ENCODE measurements around the gene TMEM88.

Gene TMEM88

GRCh38 chr17:7887482-7888183, 32.8 kb downstream of the TMEM88 start:
- peak; percentile 54 for DNase-seq

DNA sequence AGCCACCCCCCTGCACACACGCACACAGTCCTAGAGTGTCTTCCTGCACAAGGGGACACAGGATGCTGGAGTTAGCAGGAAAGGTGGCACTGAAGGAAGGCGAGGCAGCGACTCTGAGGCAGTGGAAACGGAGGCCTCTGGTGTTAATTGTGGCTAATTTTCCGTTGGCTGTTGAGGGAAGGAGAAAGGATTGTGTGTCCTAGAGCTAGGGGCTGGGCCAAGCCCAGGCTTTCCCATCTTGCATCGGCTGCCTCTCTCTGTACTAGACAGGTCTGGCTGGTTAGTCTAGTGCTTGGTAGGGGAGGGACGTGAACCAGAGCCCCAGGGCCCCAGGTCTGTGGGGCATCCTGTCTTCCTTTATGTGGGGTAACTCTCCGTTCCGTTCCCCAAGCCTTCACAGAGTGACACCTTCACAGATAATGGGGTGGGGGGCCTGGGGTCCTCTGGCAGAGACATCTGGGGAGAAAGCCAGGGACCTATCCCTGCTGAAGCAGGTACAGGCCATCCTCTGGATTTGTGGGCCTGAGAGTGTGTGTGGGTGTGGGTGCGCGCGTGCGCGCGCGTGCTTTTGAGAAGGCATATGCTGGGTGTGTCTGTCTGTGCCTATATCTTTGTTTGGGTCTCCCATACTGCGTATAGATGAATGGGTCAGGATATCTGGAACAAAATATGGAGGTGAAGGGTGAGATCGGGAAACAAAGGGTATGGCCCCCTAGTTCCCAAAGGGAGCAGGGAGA, 33.5 kb downstream of the TMEM88 start, which contains the start of gene CHD3:
Gene CHD3, plus strand, starts transcription at position 606 of the 737 bp plus-strand sequence. CDS start 212 bp downstream, outside the sequence.
- DNase-seq, result no peak

GRCh38 chr17:7889166-7889955, 34.5 kb downstream of the TMEM88 start:
- DNase-seq, result peak; percentile 54

GRCh38 chr17:7893187-7893880, 38.5 kb downstream of the TMEM88 start:
- DNase-seq, result no peak

- no peak for DNase-seq
Observed at GRCh38 chr17:7894226-7894625, 39.4 kb downstream of the TMEM88 start.

- no peak for DNase-seq
Observed at GRCh38 chr17:7894866-7895265, 40.0 kb downstream of the TMEM88 start.

- no peak for DNase-seq
Observed at GRCh38 chr17:7897090-7897489, 42.2 kb downstream of the TMEM88 start.

DNA sequence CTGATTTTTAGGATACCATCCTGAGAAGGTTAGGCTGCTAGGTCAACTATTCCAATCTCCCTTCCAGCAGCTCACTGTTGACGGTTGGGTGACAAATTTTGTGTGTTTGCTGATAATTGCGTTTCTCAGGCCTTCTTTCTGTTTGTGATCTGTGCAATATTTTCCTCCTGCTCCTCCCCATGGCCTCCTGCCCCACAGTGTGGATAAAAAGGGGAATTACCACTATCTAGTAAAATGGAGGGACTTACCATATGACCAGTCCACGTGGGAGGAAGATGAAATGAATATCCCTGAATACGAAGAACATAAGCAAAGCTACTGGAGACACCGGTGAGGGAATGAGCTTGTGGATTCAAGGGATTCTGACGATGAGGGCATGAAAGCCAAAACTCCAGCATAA, 42.9 kb downstream of the TMEM88 start:
- DNase-seq, result no peak

- no peak for DNase-seq
Observed at GRCh38 chr17:7903154-7904103, 48.6 kb downstream of the TMEM88 start.
